Right lobe of liver (tissue), 6 donors: ENCODE measurements around the gene PITPNC1. TPM values are rescaled to one million over a fixed set of nuclear protein-coding genes. Genes with fewer than 3 reads are reported as not detected.

Experiments used
- ATAC-seq, 4 donors: fragments of 200-7000 bp; cut with Tn5 transposase; one replicate each; pipeline ENCODE4 v1.9.1; 2020; ENCODE audit warnings: mild to moderate bottlenecking in 4 of 4, moderate library complexity in 4 of 4
- DNase-seq, 3 donors: peaks; one replicate each; pipeline ENCODE4 v3.0.0-alpha.2; 2020
- H3K27ac ChIP-seq, 3 donors: fragments of 200-600 bp; one replicate each; pipeline ENCODE4 v1.8.0; 2022
- H3K27me3 ChIP-seq, 2 donors: fragments of 200-600 bp; one replicate each; pipeline ENCODE4 v1.8.0; 2022
- H3K36me3 ChIP-seq, 4 donors: fragments of 200-600 bp; sonication (generic) in 1 of 4; one replicate each; pipeline versions ENCODE4 v1.5.1 to v1.8.0; 2017 to 2022; ENCODE audit warnings: control low read depth in 1 of 4
- H3K4me1 ChIP-seq, 4 donors: fragments of 200-600 bp; sonication (generic) in 1 of 4; one replicate each; pipeline versions ENCODE4 v1.5.1 to v1.8.0; 2017 to 2022; ENCODE audit warnings: control low read depth in 1 of 4
- H3K4me3 ChIP-seq, 3 donors: fragments of 200-600 bp; one replicate each; pipeline ENCODE4 v1.8.0; 2022
- H3K9me3 ChIP-seq, 4 donors: fragments of 200-600 bp; sonication (generic) in 1 of 4; one replicate each; pipeline versions ENCODE4 v1.5.1 to v1.8.0; 2017 to 2022; ENCODE audit warnings: control low read depth in 1 of 4
- POLR2A ChIP-seq: fragments of 450-650 bp; IDR thresholded peaks from one replicate; pipeline ENCODE4 v1.6.1; 2017; ENCODE audit warnings: antibody characterized with exemption, mild to moderate bottlenecking
- WGBS: methylation state at CpG from one replicate; pipeline ENCODE4 v1.1.6; 2018; ENCODE audit warnings: low coverage, low lambda C conversion rate; ENCODE audit not compliant: insufficient coverage; ENCODE audit errors: missing lambda C conversion rate; 5-methylcytosine and 5-hydroxymethylcytosine counted together
- intact Hi-C, 2 donors: fragments of 100-400 bp; cut with DNase I; formaldehyde crosslinking; loops; one replicate each; pipeline versions ENCODE4 v1.11.2 to v1.14.1; 2022
- total RNA-seq, 6 experiments: library from RNA; depleted of rRNA in 2 of 6; stranded (reverse); fragments of >200 nt in 2 of 6; fragmentation: NEBNext Ultra II Directional in 3 of 6; extraction: Animal tissue kit (Norgen Biotek cat#: 25700) in 3 of 6; gene quantifications; one replicate each; pipeline versions ENCODE4 v1.1.0 to v1.2.4, GENCODE V29; 2016 to 2023
- TF ChIP-seq, protein P1 (sequence below), 4 donors: fragments of 200-600 bp in 3 of 4; fragments of 450-650 bp in 1 of 4; IDR thresholded peaks; one replicate each; pipeline versions ENCODE4 v1.5.1 to v1.8.0; 2016 to 2022; ENCODE audit warnings: antibody characterized with exemption in 4 of 4, mild to moderate bottlenecking in 2 of 4
- donor health status: DM: no; HTN: yes; CAD: no.
- donor health status: DM: no; HTN: no; CAD: no.
- donor health status: DM: no; HTN: no; CAD: no.
- donor health status: DM: no; HTN: yes; CAD: no.
- donor health status: DM: no; HTN: yes; CAD: no.

Gene PITPNC1
- total RNA-seq, 6 experiments from 2014 or later = 4.7 to 13.0 (median 7.4) TPM

DNA sequence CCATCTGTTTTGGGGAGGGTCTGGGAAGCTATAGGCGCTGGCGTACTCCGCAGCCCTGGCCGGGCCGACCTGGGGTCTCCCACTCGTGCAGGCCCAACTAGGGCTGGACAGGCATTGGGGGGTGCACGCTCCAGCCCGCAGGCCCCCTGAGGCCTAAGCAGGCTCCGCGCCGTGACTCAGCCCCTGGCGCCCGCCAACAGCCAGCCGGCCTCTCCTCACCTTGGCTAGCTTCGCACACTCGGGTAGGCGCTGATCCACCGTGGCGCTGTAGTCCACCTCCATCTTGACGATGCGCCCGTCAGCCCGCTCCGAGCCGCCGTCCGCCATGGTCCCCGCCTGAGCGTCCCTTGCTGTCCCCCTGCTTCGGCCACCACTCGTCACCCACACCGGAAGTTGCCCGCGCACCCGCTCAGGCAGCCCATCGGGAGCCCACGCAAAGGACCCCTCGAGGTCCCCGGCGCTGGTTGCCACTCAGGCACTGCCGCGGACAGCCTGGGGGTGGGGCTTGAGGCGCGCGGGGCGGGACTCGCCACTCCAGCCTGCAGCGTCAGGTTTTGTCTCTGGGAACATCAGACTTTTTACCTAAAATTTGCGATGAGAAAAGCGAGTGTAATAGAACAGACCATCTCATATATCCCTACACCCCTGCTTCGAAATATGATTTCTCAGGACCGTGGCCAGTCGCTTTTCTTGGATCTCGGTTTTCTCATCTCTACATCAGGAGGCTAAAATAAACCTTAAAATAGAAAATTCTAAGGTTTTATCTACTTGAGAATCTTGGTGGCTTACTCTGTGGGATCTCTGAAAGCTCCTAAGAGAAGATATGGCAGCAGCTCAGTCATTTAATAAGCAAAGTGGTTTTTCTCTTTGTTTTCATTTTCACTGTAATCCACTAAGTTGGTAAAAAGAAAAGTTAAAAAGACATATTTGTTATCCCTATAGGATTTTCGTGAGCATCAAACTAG lies 10.6 kb upstream of the PITPNC1 start, which contains the start of gene PSMD12:
Gene PSMD12 (minus strand): TSS at position 385 of the 965 bp plus-strand sequence. CDS start 58 bp downstream, at position 327.
- Histone ChIP-seq H3K4me3 (peak within 1 kb of the TSS; percentile 88 to 96 (median 93)), H3K9me3 (no peaks in the 10 kb centered on the region), H3K4me1 (peaks cover 0 to 28% (median 10%) of the 10 kb centered on the region in 4 donors), H3K27me3 (no peaks in the 10 kb centered on the region), H3K27ac (peak within 1 kb of the TSS; percentile 96 to 98 (median 97)), H3K36me3 (peaks cover 0 to 7% (median 0%) of the 10 kb centered on the region in 4 donors)
- ATAC-seq (peak; percentile 91 to 98 (median 95)), DNase-seq (peak; percentile 95 to 97 (median 96))
- 4% methylated on average over 7 of the region's 55 CpGs for WGBS
- TF ChIP-seq POLR2A = peak; percentile 91
- TF ChIP-seq, protein P1, sequence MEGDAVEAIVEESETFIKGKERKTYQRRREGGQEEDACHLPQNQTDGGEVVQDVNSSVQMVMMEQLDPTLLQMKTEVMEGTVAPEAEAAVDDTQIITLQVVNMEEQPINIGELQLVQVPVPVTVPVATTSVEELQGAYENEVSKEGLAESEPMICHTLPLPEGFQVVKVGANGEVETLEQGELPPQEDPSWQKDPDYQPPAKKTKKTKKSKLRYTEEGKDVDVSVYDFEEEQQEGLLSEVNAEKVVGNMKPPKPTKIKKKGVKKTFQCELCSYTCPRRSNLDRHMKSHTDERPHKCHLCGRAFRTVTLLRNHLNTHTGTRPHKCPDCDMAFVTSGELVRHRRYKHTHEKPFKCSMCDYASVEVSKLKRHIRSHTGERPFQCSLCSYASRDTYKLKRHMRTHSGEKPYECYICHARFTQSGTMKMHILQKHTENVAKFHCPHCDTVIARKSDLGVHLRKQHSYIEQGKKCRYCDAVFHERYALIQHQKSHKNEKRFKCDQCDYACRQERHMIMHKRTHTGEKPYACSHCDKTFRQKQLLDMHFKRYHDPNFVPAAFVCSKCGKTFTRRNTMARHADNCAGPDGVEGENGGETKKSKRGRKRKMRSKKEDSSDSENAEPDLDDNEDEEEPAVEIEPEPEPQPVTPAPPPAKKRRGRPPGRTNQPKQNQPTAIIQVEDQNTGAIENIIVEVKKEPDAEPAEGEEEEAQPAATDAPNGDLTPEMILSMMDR (IDR thresholded peaks at IDR 0.05) = no peak
- intact Hi-C loops = no loop called here

DNA sequence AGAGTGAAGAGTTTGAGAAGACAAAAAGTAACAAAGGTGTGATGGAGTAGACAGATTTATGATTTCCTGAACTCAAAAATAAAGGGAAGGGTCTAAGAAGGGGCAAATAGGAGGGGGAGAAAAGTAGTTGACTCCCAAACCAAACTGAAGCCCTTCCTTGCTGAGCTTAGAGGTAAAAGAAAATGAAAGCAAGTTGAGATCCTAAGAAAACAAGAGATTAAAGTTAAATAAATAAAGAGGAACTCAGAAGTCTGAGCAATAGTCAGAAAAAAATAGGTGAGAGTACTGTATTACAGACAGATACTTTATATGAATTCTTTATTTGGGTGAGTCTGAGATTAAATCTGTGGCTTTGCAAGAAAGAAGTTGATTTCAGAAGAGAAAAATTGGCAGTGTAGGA lies 7.4 kb upstream of the PITPNC1 start:
- no peaks in the 10 kb centered on the region for H3K27me3 ChIP-seq
- H3K36me3 ChIP-seq = no peaks in the 10 kb centered on the region
- no peak for DNase-seq
- H3K27ac ChIP-seq = no peak overlapping the region
- H3K9me3 ChIP-seq = no peaks in the 10 kb centered on the region
- intact Hi-C loops = loop anchor here in 1 of 2 donors (10.0 kb wide), 1 partner anchor 325 kb away; no protein-coding TSS in a partner anchor
- TF ChIP-seq, protein P1 (IDR thresholded peaks at IDR 0.05) = no peak
- TF ChIP-seq POLR2A = no peak
- no peak for ATAC-seq
- H3K4me3 ChIP-seq = no peak overlapping the region
- peaks cover 0 to under 1% (median under 1%) of the 10 kb centered on the region in 4 donors for H3K4me1 ChIP-seq

DNA sequence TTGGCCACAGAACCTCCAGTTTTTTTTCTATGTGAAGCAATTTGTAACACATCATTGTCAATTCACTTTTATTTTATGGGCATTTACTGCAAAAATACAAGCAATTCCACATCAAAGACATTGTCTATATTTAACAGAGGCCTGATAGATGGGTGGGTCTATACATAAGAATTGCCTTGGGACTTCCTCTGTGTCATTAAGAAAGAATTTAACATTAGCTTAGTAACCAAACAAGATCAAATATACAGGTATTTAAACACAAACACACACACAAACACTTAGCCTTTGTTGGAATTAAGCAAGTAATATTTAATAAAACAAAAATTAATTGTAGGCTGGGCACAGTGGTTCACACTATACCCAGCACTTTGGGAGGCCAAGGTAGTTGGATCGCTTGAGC lies 4.3 kb upstream of the PITPNC1 start:
- ATAC-seq = no peak
- WGBS = 80% methylated on average over 1 of the region's 1 CpG
- intact Hi-C loops = loop anchor here in 1 of 2 donors (10.0 kb wide), 1 partner anchor 322 kb away; no protein-coding TSS in a partner anchor

GRCh38 chr17:67374329-67375053 lies 2.6 kb upstream of the PITPNC1 start:
- peak; percentile 85 to 89 (median 88) for DNase-seq
- peaks cover 0 to 6% (median 3%) of the 10 kb centered on the region in 4 donors for H3K4me1 ChIP-seq
- H3K27ac ChIP-seq = no peak overlapping the region
- no peaks in the 10 kb centered on the region for H3K9me3 ChIP-seq
- 10% methylated on average over 12 of the region's 12 CpGs for WGBS
- H3K36me3 ChIP-seq = no peaks in the 10 kb centered on the region
- ATAC-seq = peak; percentile 31 to 56 (median 46)
- no peak overlapping the region for H3K4me3 ChIP-seq
- no peaks in the 10 kb centered on the region for H3K27me3 ChIP-seq
- intact Hi-C loops = loop anchor here (5.0 to 10.0 kb wide), 3 partner anchors 98 to 320 kb away; no protein-coding TSS in a partner anchor
- TF ChIP-seq POLR2A = no peak
- TF ChIP-seq, protein P1 (IDR thresholded peaks at IDR 0.05) = peak; percentile 70 to 89 (median 89)

More for the DNA sequence above, 4.3 kb upstream of the PITPNC1 start:
- DNase-seq = no peak
- Histone ChIP-seq H3K4me3 (no peak overlapping the region), H3K36me3 (no peaks in the 10 kb centered on the region), H3K4me1 (peaks cover 0 to 6% (median 3%) of the 10 kb centered on the region in 4 donors), H3K27me3 (no peaks in the 10 kb centered on the region), H3K27ac (no peak overlapping the region), H3K9me3 (no peaks in the 10 kb centered on the region)
- TF ChIP-seq, protein P1 (IDR thresholded peaks at IDR 0.05) = no peak
- TF ChIP-seq POLR2A = no peak
